Mononuclear cell (primary cell): ENCODE results near the gene ZNF837. TPM values are rescaled to one million over a fixed set of nuclear protein-coding genes. Genes with fewer than 3 reads are reported as not detected.
"Not testable (repeated sequence)": the region's sequence is repeated elsewhere in the genome, so short reads cannot be mapped to it uniquely, and the experiment has no call there.

Source experiments
- H3K27me3 ChIP-seq: 2 replicates; pipeline ENCODE4 v1.6.0; 2011; ENCODE audit warnings: low read length, control low read depth; ENCODE audit not compliant: insufficient read depth
- H3K4me1 ChIP-seq: 2 replicates; pipeline ENCODE4 v1.5.1; 2011; ENCODE audit warnings: mild to moderate bottlenecking, low read length, control low read depth; ENCODE audit not compliant: insufficient read depth
- H3K4me3 ChIP-seq: 2 replicates; pipeline ENCODE4 v1.5.1; 2011; ENCODE audit warnings: mild to moderate bottlenecking, low read length, moderate library complexity
- H3K9me3 ChIP-seq: 2 replicates; pipeline ENCODE4 v1.5.1; 2011; ENCODE audit warnings: low read depth, mild to moderate bottlenecking, control low read depth, low read length
- total RNA-seq: library from RNA; depleted of rRNA; stranded (reverse); fragments of >200 nt; gene quantifications from one replicate; pipeline ENCODE4 v1.2.3, GENCODE V29; 2012

ZNF837 gene
- 0.84 TPM for total RNA-seq

- peak within 1 kb of the TSS; percentile 69 for H3K4me3 ChIP-seq
- H3K27me3 ChIP-seq = no peaks in the 10 kb centered on the region
- peaks cover 30% of the 10 kb centered on the region for H3K4me1 ChIP-seq
- no peaks in the 10 kb centered on the region for H3K9me3 ChIP-seq
These were observed at the start of gene ZNF837 for GRCh38 chr19:58380662-58381459. ZNF837 (minus strand) TSS chr19:58381030; CDS start chr19:58369332, 11,698 bp downstream.

- Histone ChIP-seq H3K4me3 (no peak overlapping the region), H3K9me3 (peaks cover 55% of the 10 kb centered on the region), H3K27me3 (no peaks in the 10 kb centered on the region), H3K4me1 (no peaks in the 10 kb centered on the region)
These were observed 48.9 kb upstream of the ZNF837 start for GRCh38 chr19:58429745-58430144.

- Histone ChIP-seq H3K9me3 (peaks cover 43% of the 10 kb centered on the region), H3K4me3 (no peak overlapping the region), H3K4me1 (no peaks in the 10 kb centered on the region), H3K27me3 (no peaks in the 10 kb centered on the region)
These were observed 47.8 kb upstream of the ZNF837 start for GRCh38 chr19:58428617-58429016.

- Histone ChIP-seq H3K4me1 (no peaks in the 10 kb centered on the region), H3K4me3 (no peak overlapping the region), H3K9me3 (no peaks in the 10 kb centered on the region), H3K27me3 (no peaks in the 10 kb centered on the region)
These were observed 36.2 kb upstream of the ZNF837 start for GRCh38 chr19:58417071-58417470.

- no peaks in the 10 kb centered on the region for H3K9me3 ChIP-seq
- H3K4me1 ChIP-seq = no peaks in the 10 kb centered on the region
- no peak overlapping the region for H3K4me3 ChIP-seq
- no peaks in the 10 kb centered on the region for H3K27me3 ChIP-seq
These were observed 35.8 kb upstream of the ZNF837 start for GRCh38 chr19:58416604-58417003.

GRCh38 chr19:58409010-58409790 is 28.4 kb upstream of the ZNF837 start:
- H3K4me3 ChIP-seq = peak overlapping the region; percentile 76
- H3K4me1 ChIP-seq = peaks cover 22% of the 10 kb centered on the region
- no peaks in the 10 kb centered on the region for H3K9me3 ChIP-seq
- no peaks in the 10 kb centered on the region for H3K27me3 ChIP-seq

- Histone ChIP-seq H3K9me3 (no peaks in the 10 kb centered on the region), H3K27me3 (no peaks in the 10 kb centered on the region), H3K4me1 (peaks cover 22% of the 10 kb centered on the region), H3K4me3 (peak within 1 kb of the TSS; percentile 76)
These were observed 27.6 kb upstream of the ZNF837 start, which contains the start of gene ZNF584 for GRCh38 chr19:58408152-58409009. ZNF584 (plus strand) TSS chr19:58408649; CDS start chr19:58409148, 499 bp downstream.

- Histone ChIP-seq H3K4me3 (peak overlapping the region; percentile 76), H3K4me1 (peaks cover 22% of the 10 kb centered on the region), H3K9me3 (no peaks in the 10 kb centered on the region), H3K27me3 (no peaks in the 10 kb centered on the region)
These were observed 26.9 kb upstream of the ZNF837 start for GRCh38 chr19:58407658-58408151.

GRCh38 chr19:58406818-58407657 is 26.2 kb upstream of the ZNF837 start:
- no peak overlapping the region for H3K4me3 ChIP-seq
- no peaks in the 10 kb centered on the region for H3K9me3 ChIP-seq
- H3K27me3 ChIP-seq = no peaks in the 10 kb centered on the region
- peaks cover 24% of the 10 kb centered on the region for H3K4me1 ChIP-seq

GRCh38 chr19:58403920-58404478 is 23.2 kb upstream of the ZNF837 start:
- H3K27me3 ChIP-seq, H3K9me3 ChIP-seq, H3K4me3 ChIP-seq: not testable (repeated sequence)
- peaks cover 31% of the 10 kb centered on the region for H3K4me1 ChIP-seq

- peak overlapping the region; percentile 40 for H3K4me3 ChIP-seq
- H3K9me3 ChIP-seq = no peaks in the 10 kb centered on the region
- peaks cover 5% of the 10 kb centered on the region for H3K27me3 ChIP-seq
- peaks cover 17% of the 10 kb centered on the region for H3K4me1 ChIP-seq
These were observed 21.1 kb upstream of the ZNF837 start for GRCh38 chr19:58401840-58402421.

GRCh38 chr19:58400916-58401839 is 20.3 kb upstream of the ZNF837 start:
- Histone ChIP-seq H3K27me3 (peaks cover 5% of the 10 kb centered on the region), H3K4me1 (peaks cover 17% of the 10 kb centered on the region), H3K4me3 (peak overlapping the region; percentile 40), H3K9me3 (no peaks in the 10 kb centered on the region)
